ENCODE results near the gene HMCN1.

HMCN1 gene

GRCh38 chr1:185733818-185734735 lies at the start of gene HMCN1:
Gene HMCN1 (plus strand): TSS chr1:185734391. CDS start chr1:185734780, 389 bp downstream.
- FAIRE-seq (no peak), DNase-seq (ENCODE audit: low spot score) (no peak)

GRCh38 chr1:185686821-185687778 lies 47.1 kb upstream of the HMCN1 start:
- DNase-seq (ENCODE audit: low spot score) (no peak), FAIRE-seq (no peak)

DNA sequence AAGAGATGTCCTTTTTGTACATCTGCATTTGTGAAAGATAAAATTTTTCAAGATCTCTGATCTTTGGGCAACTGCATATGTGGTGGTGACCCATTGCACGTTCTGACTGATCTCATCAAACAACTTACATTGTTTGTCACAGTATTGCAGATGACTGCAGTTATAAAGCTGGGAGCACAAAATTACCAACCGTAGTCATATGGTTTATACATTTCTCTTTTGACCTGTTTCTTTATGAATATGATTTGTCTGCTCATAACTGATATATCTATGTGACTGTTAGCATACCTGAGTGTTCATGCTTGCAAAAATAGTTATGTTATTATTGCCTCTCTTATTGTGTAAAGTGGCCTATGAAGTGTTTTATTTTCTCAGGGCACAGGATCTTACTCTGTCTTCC lies 43.7 kb upstream of the HMCN1 start:
- DNase-seq (ENCODE audit: low spot score), result no peak
- FAIRE-seq, result no peak

GRCh38 chr1:185693654-185694053 lies 40.5 kb upstream of the HMCN1 start:
- no peak for DNase-seq (ENCODE audit: low spot score)
- no peak for FAIRE-seq

DNA sequence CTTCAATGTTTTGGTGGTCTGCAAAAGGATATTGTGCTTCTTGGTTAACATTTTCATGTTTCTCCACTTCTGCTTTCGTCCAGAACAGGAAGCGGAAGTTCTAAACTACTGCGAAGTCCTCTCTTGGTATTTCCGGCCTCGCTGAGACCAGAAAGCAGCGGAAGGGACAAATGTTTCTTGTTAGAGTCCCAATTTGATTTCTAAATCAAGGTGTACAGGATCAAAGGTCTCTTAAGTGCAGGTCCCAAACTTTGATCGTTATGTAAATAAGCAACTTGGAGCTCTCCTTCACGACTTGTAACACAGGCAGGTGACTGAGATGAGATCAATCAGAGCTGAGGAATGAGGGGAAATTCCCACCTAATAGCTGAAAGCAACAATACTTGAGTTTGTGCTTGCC lies 40.1 kb upstream of the HMCN1 start:
- DNase-seq (ENCODE audit: low spot score), result no peak
- FAIRE-seq, result no peak

GRCh38 chr1:185695299-185695698 lies 38.9 kb upstream of the HMCN1 start:
- DNase-seq (ENCODE audit: low spot score), result no peak
- FAIRE-seq, result peak; percentile 53

- DNase-seq (ENCODE audit: low spot score), result no peak
- FAIRE-seq, result no peak
These were observed 37.6 kb upstream of the HMCN1 start for GRCh38 chr1:185696422-185697150.

DNA sequence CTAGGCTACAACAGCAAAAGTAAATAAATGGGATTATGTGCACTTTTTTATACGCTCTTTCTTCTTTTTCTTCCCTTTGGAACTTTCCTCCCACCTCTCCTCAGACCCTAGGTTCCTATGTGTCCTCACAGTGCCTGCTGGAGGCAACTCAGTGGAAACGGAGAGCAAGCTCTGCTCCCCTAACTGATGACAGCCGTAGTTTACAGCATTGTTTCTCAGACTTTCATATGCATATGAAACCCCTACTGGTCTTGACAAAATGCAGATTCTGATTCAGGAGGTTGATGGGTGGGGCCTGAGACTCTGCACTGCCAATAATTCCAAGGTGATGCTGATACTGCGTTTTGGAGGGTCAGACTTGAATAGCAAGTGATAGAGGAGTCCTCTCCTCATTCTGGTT lies 34.3 kb upstream of the HMCN1 start:
- FAIRE-seq (no peak), DNase-seq (ENCODE audit: low spot score) (no peak)

DNA sequence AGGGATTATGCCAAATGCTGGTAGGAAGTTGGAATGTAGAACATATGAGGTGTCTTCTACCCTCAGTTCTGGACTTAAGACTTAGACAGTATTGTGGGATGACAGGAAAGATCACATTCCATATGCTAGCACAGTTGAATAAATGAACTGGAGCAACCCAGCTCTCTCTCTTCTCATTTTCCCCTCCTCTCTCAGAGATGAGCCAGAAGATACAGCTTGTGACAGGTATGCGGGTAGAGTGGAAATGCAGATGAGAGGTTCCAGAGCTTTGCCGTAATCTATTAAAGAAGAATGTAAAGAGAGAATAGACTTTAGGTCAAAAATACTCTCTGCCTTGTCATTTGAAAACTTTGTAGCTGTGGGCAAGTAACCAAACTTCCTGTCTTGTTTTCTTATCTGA lies 32.5 kb upstream of the HMCN1 start:
- FAIRE-seq, result no peak
- no peak for DNase-seq (ENCODE audit: low spot score)

- FAIRE-seq, result no peak
- DNase-seq (ENCODE audit: low spot score), result no peak
These were observed 30.0 kb upstream of the HMCN1 start for GRCh38 chr1:185704181-185704580.

- FAIRE-seq, result no peak
These were observed 18.1 kb upstream of the HMCN1 start for GRCh38 chr1:185716095-185716494.

GRCh38 chr1:185719021-185719420 lies 15.2 kb upstream of the HMCN1 start:
- FAIRE-seq (peak; percentile 92), DNase-seq (ENCODE audit: low spot score) (peak; percentile 83)

More at GRCh38 chr1:185716095-185716494, 18.1 kb upstream of the HMCN1 start:
- no peak for DNase-seq (ENCODE audit: low spot score)

DNA sequence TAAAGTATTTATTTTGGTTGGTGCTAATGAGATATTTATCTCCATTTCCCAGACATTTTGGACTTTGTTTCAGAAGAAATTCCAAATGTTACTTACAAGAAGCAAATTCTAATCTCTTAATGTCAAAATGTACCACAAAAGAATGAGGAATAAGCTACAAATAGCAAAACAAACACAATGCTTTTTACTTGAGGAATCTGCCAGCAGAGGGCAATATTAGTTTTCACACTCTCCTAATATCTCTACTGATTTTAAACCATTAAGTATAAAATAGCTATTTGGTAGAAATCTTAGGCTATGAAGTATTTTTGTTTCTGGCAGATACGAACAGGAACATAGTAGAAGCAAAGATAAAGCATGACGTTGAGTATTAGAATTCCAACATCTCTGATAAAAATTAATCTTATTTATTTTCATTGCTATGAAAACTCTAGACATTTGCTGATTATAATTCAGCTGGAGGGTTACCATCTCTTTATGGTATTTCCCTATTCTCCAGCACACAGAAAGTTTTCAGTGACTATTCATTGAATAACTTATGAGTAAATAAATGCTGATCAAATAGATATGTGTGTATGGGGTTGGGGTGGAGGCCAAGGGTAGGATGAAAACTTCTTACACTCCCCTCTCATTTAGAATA lies 13.4 kb upstream of the HMCN1 start:
- FAIRE-seq (peak; percentile 75), DNase-seq (ENCODE audit: low spot score) (no peak)

DNA sequence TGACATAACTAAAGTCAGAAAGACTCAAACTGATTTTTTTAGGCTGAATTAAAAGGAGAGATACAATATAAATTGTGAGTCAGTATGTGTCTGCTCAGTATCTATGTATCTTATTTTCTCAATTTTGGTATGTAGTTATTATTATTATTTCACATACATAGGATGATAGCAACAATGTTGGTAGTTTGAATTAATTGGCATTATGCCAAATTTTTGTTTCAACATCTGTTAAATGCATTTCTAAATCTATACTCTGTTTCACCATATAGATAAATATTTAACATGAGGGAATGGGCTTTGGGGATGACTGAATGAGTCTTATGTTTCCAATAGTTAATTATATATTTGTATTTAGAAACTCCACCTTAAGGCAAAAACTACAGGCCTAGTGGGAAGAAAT lies 12.6 kb upstream of the HMCN1 start:
- DNase-seq (ENCODE audit: low spot score), result no peak
- no peak for FAIRE-seq

- DNase-seq (ENCODE audit: low spot score) (no peak), FAIRE-seq (no peak)
These were observed 12.1 kb upstream of the HMCN1 start for GRCh38 chr1:185722098-185722497.

DNA sequence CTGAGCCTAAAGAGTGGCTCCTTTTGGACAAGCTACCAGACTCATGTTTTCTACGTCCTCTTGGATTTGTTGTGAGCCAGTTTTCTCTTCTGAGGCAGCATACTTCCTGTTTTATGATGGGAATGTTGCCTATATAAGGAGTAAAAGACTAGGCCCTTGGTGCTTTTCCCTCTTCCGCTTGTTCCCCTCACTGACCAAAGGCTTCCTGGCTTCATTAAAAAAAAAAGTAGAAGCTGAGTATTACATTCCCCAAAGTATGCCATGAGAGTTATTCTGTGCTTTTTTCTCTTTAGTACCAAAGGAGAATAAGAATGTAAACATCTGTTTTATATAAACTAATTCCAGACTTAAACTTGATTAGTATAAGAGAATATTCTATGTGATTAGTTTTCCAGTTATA lies 6.5 kb upstream of the HMCN1 start:
- DNase-seq (ENCODE audit: low spot score), result no peak
- FAIRE-seq, result no peak

DNA sequence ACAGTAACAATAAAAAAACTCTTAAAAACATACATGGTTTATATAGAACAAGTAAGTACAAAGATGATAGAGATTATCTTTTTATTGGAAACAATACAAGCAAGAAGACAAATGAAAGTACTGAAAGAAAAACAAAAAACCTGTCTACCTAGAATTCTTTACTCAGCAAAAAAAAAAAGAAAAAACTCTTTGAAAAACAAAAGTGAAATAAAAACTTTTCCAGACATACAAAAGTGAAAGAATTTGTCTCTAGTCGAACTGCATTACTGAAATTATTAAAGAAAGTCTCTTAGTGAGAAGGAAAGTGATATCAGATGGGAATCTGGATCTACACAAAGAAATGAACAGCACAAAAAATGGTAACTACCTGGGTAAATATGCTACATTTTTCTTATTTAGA lies 2.7 kb upstream of the HMCN1 start:
- FAIRE-seq (no peak), DNase-seq (ENCODE audit: low spot score) (no peak)

- DNase-seq (ENCODE audit: low spot score) (no peak), FAIRE-seq (no peak)
These were observed 1.2 kb upstream of the HMCN1 start for GRCh38 chr1:185732951-185733350.

DNA sequence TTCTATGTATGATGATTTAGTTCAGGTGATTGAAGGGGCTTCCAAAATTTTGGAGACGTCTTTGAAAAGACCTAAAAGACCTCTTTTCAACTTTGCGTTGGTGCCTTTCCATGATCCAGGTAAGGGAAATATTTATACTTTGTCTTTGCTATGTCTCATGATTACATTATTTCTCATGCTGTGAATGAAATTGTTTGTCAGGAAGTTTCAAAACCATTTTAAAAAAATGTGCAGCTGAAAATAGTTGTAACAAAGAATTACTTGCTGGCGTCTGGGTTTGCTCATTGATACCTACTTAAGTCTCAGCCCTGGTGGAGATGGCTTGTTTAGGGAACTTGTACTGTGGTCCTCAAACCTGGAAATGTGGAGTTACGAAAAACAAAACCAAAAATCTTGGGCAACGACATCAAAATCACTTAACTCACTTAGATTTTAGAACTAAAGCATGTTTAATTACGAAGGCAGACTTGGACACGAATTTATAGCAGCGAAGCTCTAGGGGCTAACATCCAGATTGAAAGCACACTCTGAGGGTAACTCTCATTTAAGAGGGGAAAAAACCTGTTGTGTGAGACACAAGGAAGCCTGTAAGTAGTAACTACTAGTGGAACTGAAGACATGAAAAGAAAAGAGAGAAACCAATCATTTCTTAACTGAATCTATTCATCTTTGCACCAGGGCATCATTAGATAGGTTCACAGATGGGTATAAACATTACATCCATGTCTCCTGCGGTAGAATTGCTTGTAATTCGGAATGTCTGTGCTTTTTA lies 924 bp downstream of the HMCN1 start:
- DNase-seq (ENCODE audit: low spot score) (no peak), FAIRE-seq (no peak)

DNA sequence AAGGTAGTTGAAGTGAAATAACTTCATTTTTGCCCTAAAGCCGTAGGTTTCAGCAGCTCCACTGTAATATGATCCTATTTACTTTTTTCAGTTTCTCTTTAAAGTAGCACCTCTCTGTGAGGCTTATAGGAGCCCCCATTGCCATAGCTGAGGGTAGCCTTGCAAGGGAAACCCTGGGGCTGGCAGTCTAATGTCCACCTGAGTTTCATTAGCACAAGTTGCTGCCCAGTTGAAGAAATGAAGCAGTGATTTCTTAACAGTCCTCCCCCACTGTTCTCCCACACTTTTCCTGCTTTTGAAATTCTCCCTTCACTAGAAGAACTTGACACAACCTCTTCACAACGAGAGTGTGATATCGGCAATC lies 1.5 kb downstream of the HMCN1 start:
- FAIRE-seq, result no peak
- no peak for DNase-seq (ENCODE audit: low spot score)
